ENCODE data around the gene EYS. TPM values are rescaled to one million over a fixed set of nuclear protein-coding genes. Genes with fewer than 3 reads are reported as not detected.

Gene EYS
- polyA plus RNA-seq, 2 of the 4 experiments (the other 2 are of a cell fraction), result 0.03 to 0.06 TPM

- FAIRE-seq (no peak), DNase-seq (ENCODE audit: low read depth in 1 of 2, low spot score in 1 of 2) (peak in 1 of 2 experiments; percentile 40), ATAC-seq (peak in 1 of 2 experiments; percentile 30; a peak in 2 of 6 replicates)
- ChIA-PET POLR2A (no interaction called here), CTCF (interaction anchor here (1.3 kb wide), 1 partner anchor 10 kb away, joined by 5 read pairs; no protein-coding TSS in a partner anchor)
- TF ChIP-seq HMGXB4 (CRISPR knock-in tag; IDR thresholded peaks at IDR 0.05; ENCODE audit: borderline replicate concordance), result no peak
- peak; percentile 49; the same call in 1 of the 2 replicates for TF ChIP-seq JUNB (IDR thresholded peaks at IDR 0.05)
- Histone ChIP-seq H3K9me3 (no peaks in the 10 kb centered on the region), H3K4me3 (no peak overlapping the region), H3K4me2 (peak overlapping the region; percentile 43), H3K27ac (no peak overlapping the region), H3K4me1 (peaks cover 12% of the 10 kb centered on the region)
- WGBS (ENCODE audit: missing lambda C conversion rate), result 20% methylated on average over 3 of the region's 3 CpGs
Observed at GRCh38 chr6:63792736-63793464, 1914.1 kb downstream of the EYS start.

GRCh38 chr6:63790334-63790733 lies 1916.7 kb downstream of the EYS start:
- ChIA-PET CTCF (interaction anchor here (1.1 to 1.8 kb wide), 3 partner anchors 12 to 438 kb away, joined by 3 to 6 read pairs (median 4); no protein-coding TSS in a partner anchor), POLR2A (no interaction called here)
- Histone ChIP-seq H3K4me2 (no peak overlapping the region), H3K9me3 (no peaks in the 10 kb centered on the region), H3K4me3 (no peak overlapping the region), H3K27ac (no peak overlapping the region), H3K4me1 (peaks cover 12% of the 10 kb centered on the region)
- FAIRE-seq, result no peak
- ATAC-seq, result no peak
- no peak for DNase-seq (ENCODE audit: low read depth in 1 of 2, low spot score in 1 of 2)
- WGBS (ENCODE audit: missing lambda C conversion rate), result 52% methylated on average over 3 of the region's 3 CpGs
- TF ChIP-seq EHF (CRISPR knock-in tag; IDR thresholded peaks at IDR 0.05) (no peak), FOXS1 (CRISPR knock-in tag; IDR thresholded peaks at IDR 0.05) (no peak), ELK1 (IDR thresholded peaks at IDR 0.05; ENCODE audit: low read depth, low read length) (no peak), ESRRA (IDR thresholded peaks at IDR 0.05; ENCODE audit: borderline replicate concordance, low read length) (no peak)

GRCh38 chr6:63789699-63790098 lies 1917.3 kb downstream of the EYS start:
- FAIRE-seq (no peak), DNase-seq (ENCODE audit: low read depth in 1 of 2, low spot score in 1 of 2) (no peak), ATAC-seq (no peak)
- Histone ChIP-seq H3K4me3 (no peak overlapping the region), H3K9me3 (no peaks in the 10 kb centered on the region), H3K27ac (no peak overlapping the region), H3K4me1 (peaks cover 12% of the 10 kb centered on the region), H3K4me2 (no peak overlapping the region)
- 62% methylated on average over 3 of the region's 3 CpGs for WGBS (ENCODE audit: missing lambda C conversion rate)
- ChIA-PET POLR2A (no interaction called here), CTCF (interaction anchor here (0.6 to 1.8 kb wide), 2 partner anchors 27 to 189 kb away, joined by 4 read pairs; no protein-coding TSS in a partner anchor)
- no peak for TF ChIP-seq NFE2L2 (conservative IDR thresholded peaks at IDR 0.05; ENCODE audit: low read length)

- DNase-seq (ENCODE audit: low read depth in 1 of 2, low spot score in 1 of 2), result no peak
- ATAC-seq, result no peak
- Histone ChIP-seq H3K27ac (no peak overlapping the region), H3K9me3 (no peaks in the 10 kb centered on the region), H3K4me1 (peaks cover 11% of the 10 kb centered on the region), H3K4me3 (no peak overlapping the region), H3K4me2 (no peak overlapping the region)
- no peak for TF ChIP-seq HOXB5 (CRISPR knock-in tag; IDR thresholded peaks at IDR 0.05)
- TF ChIP-seq ZC3H11A (IDR thresholded peaks at IDR 0.05), result no peak
- TF ChIP-seq MAZ (IDR thresholded peaks at IDR 0.05; ENCODE audit: borderline replicate concordance, low read depth, low read length), result no peak
- TF ChIP-seq TFCP2L1 (CRISPR knock-in tag; IDR thresholded peaks at IDR 0.05), result no peak
- no peak for TF ChIP-seq HOXA7 (CRISPR knock-in tag; IDR thresholded peaks at IDR 0.05)
- no peak for TF ChIP-seq CTCF (IDR thresholded peaks at IDR 0.05)
- no peak for TF ChIP-seq CEBPB (IDR thresholded peaks at IDR 0.05)
- no peak for TF ChIP-seq CHD4 (IDR thresholded peaks at IDR 0.05; ENCODE audit: borderline replicate concordance)
- TF ChIP-seq RNF2 (IDR thresholded peaks at IDR 0.05; ENCODE audit: borderline replicate concordance, low read depth), result no peak
- TF ChIP-seq HES2 (IDR thresholded peaks at IDR 0.05), result no peak
- no peak for TF ChIP-seq ZFP36 (IDR thresholded peaks at IDR 0.05; ENCODE audit: borderline replicate concordance, partially characterized antibody)
- FAIRE-seq, result no peak
- ChIA-PET CTCF (no interaction called here), POLR2A (no interaction called here)
- WGBS (ENCODE audit: missing lambda C conversion rate), result 53% methylated on average over 2 of the region's 2 CpGs
Observed at GRCh38 chr6:63788569-63788968, 1918.5 kb downstream of the EYS start.

All from A549 (cell line).